NCI-H1417 (cell line): ENCODE results near the gene USP10.
"Not testable (repeated sequence)": the region's sequence is repeated elsewhere in the genome, so short reads cannot be mapped to it uniquely, and the experiment has no call there.

Source experiments
- DNase-seq, 3 experiments: peaks; one replicate each; lab custom pipeline; 2025; lab: John Stamatoyannopoulos, UW

Gene USP10

DNA sequence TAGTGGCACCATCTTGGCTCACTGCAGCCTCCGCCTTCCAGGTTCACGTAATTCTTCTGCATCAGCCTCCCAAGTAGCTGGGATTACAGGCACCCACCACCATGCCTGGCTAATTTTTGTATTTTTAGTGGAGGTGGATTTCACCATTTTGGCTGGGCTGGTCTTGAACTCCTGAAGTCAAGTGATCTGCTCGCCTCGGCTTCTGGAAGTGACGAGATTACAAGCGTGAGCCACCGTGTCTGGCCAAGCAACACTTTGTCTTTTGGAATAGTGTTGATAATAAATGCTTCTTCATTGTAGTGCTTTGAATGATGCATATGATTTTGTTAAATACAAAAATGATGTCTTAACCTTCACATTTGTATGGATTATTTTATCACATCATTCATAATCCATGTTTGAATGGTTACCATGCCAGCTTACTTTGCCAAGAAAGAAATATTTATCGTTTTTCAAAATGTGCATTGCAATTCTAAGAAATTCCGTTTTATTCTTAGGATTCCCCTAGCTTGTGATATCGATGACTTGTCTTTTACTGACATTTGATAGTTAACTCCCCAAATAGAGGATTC, 29.1 kb downstream of the USP10 start:
- DNase-seq: no peak

DNA sequence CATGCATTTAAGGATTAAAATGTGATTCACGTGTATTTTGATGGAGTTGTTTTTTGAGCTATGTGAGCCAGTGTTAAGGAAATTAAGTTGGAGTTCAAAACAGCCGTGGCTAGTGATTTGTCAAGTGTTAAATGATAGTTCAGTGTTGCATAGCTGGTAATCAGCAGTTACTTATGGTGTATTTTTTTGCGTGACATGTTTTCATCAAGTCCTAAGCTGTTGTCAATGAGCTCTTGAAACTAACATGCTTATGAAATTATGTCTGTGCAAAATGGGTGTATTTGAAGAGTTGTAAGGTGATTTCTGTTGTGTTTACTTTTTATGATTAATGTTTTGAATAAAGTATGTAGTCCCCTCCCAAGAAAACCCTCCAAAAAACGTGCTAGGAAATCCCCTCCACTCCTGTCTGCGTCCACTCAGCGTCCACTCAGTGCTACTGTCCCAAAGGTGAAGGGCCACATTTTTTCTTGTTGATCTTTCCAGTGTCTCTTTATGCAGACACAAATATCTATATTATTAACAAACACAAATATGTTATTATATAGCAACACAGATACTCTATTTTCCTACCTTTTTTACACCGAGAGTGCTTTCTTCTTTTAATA, 30.0 kb downstream of the USP10 start:
- DNase-seq: peak in 2 of 3 experiments; percentile 9 to 39

DNA sequence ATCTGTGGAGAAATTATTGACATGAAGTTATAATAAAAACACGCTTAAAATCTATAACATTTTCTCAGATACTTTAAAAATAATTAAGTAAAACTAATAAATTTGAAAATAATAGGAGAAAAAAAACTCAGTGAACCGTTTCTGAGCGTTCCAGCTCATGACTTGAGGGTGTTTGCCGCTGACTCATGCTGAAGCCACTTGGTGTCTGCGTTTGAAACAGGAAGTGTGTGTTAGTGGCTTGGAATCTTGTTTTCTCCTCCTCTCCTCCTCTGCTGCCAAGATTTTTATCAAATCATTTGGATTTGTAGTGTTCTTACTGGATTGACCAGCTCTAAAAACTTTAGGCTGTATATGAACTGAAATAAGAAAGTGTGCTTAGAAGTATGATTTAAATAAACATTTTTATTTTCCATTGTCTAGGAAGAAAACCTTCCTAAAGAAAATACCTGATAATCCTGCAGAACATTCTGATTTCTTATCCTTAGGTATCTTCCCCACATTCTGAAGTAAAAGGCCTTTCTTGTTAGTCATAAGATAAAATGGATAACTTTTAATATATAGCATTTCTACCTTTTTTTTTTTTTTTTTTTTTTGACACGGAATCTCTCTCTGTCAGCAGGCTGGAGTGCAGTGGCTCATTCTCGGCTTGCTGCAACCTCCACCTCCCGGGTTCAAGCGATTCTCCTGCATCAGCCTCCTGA, 30.8 kb downstream of the USP10 start:
- peak in 1 of 3 experiments; percentile 53 for DNase-seq

DNA sequence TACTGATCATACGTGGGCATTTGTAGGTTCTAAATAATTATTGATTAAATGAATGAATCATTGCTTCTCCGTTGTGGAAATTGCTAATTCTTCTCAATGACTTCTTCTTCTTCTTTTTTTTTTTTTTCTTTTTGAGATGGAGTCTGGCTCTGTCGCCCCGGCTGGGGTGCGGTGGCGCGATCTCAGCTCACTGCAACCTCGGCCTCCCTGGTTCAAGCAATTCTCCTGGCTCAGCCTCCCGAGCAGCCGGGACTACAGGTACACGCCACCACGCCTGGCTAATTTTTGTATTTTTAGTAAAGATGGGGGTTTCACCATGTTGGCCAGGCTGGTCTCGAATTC, 32.5 kb downstream of the USP10 start:
- DNase-seq: not testable (repeated sequence)

DNA sequence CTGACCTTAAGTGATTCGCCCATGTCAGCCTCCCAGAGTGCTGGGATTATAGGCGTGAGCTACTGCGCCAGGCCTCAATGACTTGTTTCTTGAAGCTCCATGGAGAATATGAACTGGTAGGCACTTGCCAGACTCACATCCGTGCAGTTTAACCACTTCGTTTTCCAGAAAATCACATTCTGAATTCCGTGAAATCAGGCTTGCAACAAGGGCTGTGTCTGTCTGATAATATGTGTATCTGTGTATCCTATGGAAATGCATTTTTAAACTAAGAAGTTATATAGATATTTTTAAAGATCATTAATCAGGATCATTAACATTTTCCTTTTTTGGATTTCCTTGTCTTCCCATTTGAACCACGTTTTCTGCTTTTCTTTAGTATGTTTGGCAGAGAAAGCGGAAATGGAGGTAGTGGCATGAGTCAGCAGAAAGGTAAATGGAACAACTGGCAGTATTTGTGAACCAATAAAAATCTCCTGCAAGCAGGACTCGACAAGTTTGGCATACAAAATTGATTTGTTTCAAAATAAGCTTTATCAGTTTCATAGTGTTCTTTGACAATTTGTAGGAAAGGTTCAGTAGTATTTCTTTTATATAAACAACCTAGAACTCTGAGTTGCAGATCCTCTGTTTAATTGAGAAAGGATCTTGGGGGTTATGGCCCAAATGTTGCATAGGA, 33.0 kb downstream of the USP10 start:
- DNase-seq: no peak

DNA sequence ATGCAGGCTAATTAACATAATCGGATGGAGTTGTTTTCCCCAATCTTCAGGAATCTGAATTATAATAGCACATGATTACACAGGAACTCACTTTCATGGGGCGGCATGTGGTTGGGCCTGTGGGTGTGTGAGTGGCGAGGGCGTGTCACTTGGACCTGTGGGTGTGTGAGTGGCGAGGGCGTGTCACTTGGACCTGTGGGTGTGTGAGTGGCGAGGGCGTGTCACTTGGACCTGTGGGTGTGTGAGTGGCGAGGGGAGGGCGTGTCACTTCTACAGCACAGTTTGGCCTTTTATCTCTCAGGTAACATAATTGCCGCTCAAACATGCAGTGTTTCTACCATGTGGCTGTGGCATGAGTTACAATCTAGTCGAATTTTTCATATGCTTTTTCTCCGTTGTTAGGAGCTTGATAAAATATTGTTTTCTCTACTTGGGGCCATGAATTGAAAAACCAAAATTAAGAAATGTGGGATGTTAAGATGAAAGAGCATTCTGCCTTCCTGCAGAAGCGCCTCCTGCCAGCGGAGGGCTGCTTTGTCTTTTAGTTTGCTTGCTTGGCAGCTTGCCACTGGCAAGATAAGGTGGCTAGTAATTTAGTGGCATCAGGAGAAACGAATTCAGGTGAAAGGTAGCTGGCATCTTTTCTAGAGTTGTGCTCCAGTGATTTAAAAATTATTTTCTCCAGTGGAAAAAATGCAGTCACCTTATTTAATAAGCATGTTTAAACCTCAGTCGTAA, 36.2 kb downstream of the USP10 start:
- DNase-seq: peak; percentile 27 to 79 (median 56)

DNA sequence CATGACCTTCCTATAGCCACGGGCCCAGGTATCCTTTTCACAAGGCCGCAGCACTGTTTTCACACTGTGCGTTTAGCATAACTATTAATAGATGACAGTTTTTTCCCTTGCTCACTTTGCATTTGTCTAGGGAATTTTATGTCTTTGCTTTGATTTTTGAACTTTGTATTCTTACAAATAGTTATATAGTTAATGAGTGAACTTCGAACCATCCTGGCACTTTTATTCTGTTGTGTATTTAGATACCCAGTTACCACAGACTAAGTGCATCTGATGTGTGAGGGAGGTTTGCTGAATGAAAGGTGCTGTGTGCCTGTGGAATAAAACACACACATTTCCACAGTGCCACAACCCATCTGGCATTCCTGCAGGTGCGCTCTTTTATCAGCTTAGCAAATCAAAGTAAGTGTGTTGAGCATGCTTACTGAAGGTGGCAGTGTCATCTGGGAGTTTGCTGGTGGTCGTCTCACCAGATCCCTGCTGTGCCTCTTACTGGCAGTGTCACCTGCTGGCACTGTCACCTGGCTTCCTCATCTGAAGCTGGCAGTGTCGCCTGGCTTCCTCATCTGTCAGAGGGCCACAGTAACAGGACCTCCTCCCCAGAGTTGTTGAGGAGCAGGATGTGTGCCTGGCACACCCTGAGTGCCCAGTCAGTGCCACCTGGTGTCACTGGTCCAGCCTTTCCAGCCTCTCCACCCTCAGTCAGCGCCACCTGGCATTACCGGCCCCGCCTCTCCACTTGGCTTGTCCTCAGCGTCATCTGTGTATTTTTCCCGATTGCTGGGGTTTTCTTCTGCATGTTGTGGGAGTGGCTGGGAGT, 37.6 kb downstream of the USP10 start:
- peak; percentile 44 to 79 (median 68) for DNase-seq

DNA sequence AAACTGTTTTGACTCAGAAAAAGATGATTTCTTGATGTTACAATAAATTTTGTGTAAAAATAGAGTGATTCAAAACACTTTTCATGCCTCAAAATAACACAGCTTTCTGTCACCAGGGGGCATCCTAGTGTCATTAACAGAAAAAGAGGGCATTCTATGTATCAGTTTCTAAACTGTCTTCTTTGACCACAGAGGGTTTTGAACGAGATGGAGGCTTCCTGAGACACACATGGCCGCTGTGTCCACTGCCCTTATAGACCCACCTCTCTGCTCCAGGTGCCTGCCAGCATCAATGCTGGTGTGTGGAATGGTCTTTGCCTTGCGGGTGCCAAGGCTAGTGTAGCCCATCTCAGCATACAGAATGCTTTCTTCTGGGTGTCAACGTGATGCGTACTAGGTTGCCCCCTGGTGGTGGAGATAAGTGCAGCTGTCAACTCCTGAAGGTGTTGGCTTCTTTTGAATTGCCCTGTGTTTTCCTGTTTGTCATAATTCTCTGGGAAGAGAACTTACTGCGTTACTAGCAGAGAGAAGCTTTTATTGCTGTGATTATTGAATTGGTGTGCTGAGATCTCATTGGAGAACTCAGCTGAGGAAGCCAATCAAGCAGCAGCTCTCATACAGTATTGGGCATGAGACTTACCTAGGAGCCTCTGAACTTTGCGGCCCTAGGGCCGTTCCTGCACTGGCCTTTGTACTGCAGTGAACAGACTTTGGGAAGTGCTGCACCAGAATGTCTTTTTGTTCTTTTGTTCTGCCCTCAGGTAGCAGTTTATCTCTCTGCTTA, 38.6 kb downstream of the USP10 start:
- DNase-seq: peak; percentile 58 to 79 (median 62)

DNA sequence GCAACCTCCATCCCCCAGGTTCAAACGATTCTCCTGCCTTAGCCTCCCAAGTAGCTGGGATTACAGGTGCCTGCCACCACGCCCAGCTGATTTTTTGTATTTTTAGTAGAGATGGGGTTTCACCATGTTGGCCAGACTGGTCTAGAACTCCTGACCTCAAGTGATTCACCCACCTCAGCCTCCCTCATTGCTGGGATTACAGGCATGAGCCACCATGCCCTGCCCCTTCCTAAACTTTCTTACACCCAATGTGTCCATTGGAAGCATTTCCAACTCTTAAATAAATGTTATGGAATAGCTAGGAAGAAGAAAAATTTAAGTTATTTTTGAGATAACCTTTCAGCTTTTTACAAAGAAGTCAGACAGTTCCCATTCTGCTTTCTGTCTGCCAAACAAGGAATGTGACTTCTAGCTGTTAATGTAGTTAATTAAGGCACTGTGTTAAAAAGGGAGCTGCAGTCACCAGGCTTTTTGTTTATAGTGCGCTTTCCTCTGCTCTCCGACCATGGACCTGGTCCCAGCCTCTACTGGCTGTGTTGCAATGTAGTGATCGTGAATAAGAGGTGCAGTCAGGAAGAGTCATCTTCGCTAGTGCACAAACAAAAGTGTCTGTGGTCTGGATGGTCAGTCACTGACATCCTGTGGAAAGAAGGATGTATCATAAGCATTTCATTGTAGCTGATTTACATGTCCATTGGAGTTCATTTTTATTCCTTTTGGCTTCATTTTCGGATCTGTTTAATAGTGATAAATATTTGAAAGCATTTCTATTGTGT, 39.7 kb downstream of the USP10 start:
- no peak for DNase-seq

DNA sequence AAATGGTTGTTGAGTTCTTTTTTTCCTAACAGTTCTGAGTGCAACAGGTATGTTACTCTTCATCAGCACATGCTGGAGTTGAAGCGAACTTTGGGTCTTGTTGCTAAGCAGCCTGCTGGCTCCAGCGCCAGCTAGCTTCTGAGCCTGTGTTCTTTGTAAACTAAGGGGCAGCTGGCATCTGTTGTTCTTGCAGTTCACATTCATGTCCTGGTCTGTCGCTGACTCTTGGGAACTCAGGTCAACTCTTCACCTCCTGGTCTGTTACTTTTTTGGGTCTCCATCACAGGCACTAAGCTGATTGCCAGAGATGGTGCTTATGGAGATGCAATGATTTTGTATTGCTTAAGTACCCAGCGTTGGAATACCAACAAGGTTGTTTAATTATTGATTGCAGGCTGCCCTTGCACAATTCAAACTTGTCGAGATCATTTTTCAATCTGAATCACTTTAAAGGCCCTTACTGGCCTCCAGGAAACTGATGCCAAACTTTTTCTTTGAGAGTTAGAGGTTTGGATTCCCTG, 40.9 kb downstream of the USP10 start:
- DNase-seq: peak in 1 of 3 experiments; percentile 26

DNA sequence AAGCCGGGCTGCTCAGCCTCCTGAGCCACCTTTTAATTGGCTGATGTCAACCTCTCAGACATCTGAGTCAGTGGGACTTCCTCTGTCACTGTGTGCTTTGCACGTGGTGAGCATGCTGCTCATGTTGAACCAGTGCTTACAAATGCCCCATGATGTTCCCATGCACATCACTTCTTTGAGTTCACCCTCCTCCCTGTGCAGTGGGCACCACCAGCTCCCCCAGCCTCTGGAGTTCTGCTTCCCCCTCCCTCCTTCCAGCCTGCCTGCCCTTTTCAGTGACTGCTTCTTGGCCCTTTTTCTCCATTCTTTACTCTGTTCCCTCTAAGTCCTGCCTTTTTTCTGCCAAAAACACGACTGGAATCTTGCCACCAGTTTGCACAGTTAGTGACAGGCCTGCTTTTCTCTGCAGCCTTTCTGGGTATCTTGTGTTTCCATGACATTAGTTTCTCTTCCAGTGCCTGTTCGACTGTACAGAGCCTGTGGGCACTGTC, 41.6 kb downstream of the USP10 start:
- peak in 1 of 3 experiments; percentile 27 for DNase-seq

DNA sequence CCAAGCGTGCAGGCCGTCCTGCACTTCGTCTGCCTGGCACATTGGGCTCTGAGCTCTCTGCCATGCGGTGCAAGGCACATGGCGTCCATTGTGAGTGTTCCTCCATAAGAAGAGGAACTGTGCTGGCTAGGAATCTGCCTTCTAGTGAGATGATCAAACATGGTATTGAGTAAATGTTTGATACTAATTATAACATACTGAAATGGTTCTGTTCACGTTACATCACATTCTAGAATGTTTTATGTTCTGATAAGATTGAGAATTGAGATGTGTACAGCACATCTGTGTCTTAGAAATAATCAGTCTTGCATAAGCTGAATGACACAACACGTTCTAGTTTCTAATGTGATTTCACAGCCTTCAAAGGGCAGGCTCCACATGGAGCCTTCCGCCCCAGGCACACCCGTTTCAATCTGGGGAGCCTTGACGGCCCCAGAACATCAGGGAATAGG, 42.9 kb downstream of the USP10 start:
- DNase-seq: peak in 1 of 3 experiments; percentile 4

DNA sequence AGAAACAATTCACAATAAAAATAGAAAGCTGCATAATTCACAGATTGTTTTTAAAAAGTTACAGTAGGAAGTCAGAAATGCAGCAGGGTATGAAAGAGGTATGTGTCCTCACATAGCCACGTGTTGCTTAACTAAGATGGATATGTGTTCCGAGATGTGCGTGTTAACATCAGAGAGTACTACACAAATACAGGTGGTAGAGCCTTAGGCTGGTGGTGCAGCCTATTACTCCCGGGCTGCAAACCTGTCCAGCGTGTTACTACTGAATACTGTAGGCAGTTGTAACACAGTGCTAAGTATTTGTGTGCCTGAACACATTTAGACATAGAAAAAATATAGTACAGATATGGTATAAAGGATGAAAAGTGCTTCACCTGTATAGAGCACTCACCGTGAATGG, 46.4 kb downstream of the USP10 start:
- DNase-seq: no peak

DNA sequence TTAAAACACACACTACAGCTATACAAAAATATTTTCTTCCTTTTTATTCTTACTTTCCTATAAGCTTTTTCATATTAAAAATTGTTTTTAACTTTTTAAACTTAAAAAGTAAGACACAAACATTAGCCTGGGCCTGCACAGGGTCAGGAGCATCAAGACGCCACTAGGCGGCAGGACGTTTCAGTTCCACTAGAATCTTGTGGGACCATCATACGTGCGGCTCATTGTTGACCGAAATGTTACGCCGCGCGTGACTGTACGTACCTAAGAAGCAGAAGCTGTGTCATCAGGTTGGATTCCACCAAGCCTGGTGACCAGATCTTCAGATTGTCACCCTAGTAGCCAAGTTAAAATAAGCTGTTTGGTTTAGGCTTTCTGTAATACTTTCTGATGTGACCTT, 47.1 kb downstream of the USP10 start:
- no peak for DNase-seq

DNA sequence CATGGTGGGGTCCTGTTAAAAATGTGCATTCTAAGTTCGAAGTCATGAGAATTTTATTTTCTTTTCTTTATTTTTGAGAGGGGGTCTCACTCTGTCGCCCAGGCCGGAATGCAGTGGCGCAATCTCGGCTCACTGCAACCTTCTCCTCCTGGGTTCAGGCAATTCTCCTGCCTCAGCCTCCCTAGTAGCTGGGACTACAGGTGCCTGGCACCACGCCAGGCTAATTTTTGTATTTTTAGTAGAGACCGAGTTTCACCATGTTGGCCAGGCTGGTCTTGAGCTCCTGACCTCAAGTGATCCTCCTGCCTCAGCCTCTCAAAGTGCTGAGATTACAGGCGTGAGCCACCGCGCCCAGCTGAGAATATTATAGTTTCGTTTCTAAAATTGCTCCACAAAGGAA, 48.4 kb downstream of the USP10 start:
- DNase-seq: not testable (repeated sequence)

DNA sequence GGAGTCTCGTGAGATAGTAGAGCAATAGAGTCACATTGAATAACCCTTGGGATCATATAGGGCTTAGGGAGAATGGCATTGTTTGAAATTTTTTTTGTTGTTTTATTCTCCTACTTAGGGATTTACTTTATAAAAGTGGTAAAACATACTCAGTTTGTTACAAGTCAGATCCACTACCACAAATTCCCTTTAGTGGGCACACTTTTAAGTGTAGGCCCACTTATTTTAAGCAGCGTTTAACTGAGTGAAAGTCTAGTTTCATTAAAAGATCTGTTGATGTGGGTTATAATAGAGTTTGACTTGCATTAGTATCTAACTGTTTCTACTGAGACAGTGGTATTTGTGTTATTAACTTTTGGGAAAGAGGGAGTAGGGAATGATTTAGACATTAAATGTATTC, 49.3 kb downstream of the USP10 start:
- DNase-seq: no peak

DNA sequence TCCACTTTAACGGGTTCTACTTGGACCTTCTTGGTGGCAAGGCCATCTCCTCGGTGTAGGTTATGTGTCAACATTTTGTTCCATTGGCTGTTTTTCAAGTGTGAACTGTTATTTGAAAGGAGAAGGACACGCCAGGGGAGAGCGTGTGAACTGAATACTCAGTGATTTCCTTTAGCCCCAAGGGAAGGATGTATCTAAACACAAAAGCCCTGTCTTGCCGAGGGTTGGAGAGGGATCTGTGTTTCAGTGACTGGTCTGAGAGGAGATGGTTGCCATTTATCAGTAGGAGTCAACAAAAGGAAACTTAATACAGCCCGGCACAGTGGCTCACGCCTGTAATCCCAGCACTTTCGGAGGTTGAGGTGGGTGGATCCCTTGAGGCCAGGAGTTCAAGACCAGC, 50.0 kb downstream of the USP10 start:
- DNase-seq: no peak

DNA sequence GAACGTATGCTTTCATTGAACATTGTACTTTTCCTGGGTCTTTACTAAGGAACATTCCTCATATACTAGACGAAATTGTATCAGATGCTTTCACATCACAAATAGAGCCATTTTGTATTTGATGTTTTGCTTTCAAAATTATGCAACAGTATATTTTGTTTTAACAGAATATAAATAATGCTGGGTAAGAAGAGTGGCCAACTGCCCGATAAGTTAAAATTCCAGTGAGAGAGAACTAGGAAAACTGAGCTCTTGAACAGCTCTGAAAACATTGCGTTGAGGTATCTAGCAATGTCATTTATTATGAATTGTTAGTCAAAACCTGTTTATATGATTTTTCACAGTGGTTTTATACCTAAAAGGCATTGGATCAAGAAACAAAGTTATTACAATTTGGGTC, 50.8 kb downstream of the USP10 start:
- no peak for DNase-seq

DNA sequence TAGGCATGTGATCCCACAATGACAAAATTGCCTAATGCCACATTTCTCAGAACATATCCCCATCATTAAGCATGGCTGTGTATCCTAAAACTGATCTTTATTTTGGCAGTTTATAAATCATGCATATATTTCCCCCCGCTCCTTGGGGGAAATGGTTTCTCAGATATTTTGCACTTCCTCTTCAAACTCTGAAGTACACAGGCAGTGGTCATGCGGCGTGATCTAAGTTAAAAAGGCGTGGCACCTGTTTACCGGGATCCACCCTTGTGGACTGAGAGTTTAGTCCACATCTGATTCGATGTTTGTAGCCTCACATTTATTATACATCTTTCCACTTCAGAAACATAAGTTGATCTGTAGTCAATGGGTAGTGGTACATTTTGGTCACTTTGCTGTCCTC, 51.4 kb downstream of the USP10 start:
- no peak for DNase-seq
